Effector CD4-positive, alpha-beta T cell (primary cell): ENCODE results near the gene DVL1.
"Not testable (repeated sequence)": the region's sequence is repeated elsewhere in the genome, so short reads cannot be mapped to it uniquely, and the experiment has no call there.

Source experiments
- DNase-seq: peaks from one replicate; pipeline ENCODE4 v3.0.0-alpha.2; 2020

Gene DVL1

DNA sequence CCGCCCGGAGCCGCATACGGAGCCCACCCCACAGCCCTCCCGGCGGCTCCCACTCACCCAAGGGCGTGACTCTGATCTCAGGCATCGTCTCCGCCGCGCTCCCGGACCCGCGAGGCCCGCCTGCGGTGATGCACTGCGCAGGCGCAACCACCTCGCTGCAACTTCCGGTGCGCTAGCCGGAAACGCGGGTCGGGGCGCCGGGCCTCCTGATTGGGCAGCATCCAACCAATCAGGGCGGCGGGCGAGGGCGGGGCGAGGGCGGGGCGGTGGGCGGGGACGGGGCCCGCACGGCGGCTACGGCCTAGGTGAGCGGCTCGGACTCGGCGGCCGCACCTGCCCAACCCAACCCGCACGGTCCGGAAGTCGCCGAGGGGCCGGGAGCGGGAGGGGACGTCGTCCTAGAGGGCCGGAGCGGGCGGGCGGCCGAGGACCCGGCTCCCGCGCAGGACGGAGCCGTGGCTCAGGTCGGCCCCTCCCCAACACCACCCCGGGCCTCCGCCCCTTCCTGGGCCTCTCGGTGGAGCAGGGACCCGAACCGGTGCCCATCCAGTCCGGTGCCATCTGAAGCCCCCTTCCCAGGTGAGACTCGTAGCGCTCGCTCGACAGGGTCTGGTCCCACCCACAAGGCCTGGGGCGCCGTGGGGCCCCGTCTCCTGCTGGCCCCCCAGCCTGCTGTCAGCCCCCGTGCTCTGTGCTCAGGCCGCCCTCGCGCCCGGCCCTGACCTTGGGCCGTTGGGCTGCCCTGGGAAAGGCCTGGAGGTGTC lies 24.5 kb downstream of the DVL1 start, which contains the start of the genes CPTP and INTS11:
TSS of gene CPTP (plus strand) at position 279 of the 764 bp plus-strand sequence. CDS start 2,109 bp downstream, outside the sequence.
TSS of gene INTS11 (minus strand) at position 137 of the 764 bp plus-strand sequence. CDS start at position 85, 52 bp downstream.
- DNase-seq = peak; percentile 97

- no peak for DNase-seq
These were observed 25.1 kb downstream of the DVL1 start for GRCh38 chr1:1324084-1324523.

GRCh38 chr1:1322952-1323351 lies 26.3 kb downstream of the DVL1 start:
- DNase-seq = no peak

DNA sequence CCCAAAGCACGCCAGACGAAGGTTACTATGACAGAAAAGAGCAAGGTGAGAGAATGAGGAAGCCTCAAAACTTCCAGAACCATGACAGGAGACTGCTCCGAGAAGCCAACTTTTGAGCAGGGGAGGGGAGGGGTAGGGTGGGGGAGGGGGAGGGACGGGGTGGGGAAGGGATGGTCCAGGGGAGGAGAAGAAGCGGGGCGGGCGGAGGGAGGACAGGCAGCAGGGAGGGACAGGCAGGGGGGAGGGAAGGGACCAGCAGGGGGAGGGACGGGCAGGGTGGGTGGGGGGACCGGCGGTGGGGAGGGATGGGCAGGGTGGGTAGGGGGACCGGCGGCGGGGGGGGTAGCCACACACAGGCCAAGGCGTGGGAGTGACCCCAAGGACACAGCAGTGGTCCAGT lies 26.8 kb downstream of the DVL1 start:
- DNase-seq = no peak

DNA sequence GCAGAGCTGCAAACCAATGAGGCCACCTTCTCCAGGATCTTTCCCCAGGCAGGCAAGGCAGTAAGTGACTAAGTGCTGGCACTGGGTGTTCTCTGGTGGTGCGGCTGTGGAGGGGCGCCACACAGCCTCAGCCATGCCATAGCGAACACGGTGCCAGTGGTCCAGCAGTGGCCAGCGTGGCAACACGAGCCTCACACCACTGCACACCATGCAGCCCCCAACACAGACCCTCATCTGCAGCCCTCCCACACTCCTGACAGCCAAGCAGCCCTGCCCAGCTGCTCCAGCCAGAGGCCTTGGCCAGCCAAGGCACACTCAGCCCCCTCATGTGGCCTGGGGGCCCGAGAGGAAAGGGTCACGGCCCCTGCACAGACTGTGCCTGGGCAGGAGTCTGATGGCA lies 27.7 kb downstream of the DVL1 start:
- no peak for DNase-seq

DNA sequence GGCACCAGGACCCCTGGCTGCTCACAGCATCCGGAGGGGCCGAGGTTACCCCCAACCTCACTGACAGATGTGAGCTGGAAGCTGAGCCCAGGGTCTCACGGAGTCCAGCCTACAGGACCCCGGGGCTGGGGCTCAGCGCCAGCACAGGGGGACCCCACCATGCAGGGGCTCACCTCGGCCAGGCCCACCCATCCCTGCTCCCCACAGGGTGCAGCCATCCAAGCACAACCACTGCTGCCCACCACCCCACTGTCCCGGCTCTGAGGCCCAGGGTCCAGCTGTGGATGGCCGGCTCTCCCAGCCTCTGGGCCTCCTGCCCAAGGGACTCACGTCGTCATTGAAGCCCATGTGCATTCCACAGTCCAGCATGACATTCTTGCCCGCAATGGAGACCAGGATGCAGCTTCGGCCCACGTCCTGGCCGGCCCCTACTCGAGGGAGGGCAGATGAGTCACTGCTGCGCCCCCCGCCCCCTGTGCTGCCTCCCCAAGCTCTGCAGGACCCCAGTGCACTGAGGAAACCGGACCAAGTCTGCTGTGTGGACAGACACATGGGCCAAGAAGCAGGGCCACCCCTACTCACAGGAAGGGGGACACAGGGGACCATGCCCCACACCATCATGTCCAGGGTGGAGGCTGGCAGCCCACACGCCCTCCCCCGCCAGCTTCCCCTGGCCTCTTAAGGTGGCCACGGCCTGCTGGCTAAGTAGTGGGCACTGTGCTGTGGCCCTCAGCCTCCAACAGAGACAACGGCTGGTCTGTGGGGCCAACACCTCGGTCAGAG lies 28.4 kb downstream of the DVL1 start:
- DNase-seq = no peak

DNA sequence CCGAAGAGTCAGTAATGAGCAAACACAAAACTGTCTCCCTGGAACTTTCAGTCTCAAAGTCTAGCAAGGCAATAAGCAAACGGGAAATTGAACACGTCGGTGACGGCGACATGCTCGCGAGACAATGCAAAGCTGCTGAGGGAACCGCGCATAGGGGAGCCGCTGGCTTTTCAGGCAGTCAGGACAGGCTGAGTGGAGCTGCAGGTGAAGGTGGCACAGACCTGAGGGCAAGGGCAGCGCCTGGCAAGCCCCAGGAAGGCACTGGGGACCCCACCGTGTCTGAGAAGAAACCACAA lies 29.6 kb downstream of the DVL1 start:
- DNase-seq = no peak

DNA sequence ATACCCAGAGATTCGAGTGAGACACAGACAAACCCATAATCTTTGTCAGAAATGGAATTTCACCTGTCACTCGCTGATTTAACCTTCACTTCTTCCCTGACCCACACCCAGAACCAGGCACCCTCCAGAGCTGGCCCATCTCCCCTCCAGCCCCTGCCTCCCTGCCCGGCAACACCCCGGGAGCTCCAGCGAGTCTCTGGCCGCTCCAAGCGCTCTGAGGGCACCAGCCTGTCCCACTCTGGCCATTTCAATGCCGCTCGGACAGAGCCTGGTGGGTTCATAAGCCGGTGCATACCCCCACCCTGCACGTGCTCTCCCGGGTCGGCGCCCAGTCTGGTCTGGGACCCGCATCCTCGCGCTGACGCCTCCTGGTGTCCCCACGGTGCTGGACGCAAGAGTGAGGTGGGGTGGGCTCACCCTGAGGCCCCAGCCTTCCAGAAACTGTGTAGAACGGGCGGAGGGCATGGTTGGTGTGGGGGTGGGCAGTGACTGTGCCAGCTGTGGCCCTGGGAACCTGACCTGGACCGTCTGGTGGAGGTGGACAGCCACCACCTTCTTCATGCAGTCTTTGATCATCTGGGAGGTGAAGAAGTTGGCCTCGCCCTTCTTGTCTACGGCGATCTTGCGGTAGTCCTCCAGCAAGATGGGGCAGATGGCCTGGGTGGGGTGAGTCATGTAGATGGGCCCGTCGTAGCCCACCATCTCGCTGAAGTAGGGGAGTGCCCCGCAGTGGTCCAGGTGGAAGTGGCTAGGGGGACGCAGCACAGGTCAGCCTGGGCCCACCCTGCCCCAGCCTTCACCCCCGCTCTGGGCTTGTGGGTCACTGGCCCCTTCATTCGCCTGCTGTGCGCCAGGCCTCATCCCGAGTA lies 30.2 kb downstream of the DVL1 start:
- no peak for DNase-seq

GRCh38 chr1:1318131-1318652 lies 31.0 kb downstream of the DVL1 start:
- no peak for DNase-seq

DNA sequence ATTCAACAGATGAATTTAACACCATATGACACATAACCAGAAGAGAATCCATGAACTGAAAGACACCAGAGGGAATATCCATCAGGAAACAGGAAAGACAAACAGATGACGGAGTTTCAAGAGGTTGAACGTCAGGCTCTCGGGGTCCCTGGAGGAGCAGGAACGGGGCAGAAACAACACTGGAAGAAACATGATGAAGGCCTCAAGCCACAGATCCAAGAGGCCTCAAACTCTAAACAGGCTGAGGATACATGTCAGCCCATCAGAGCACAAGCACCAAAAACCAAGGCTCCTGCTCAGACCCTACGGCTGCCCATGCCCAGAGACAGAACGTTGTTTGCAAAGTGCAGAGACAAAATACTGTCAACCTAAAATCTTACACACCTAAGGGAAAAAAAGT lies 31.8 kb downstream of the DVL1 start:
- no peak for DNase-seq

- not testable (repeated sequence) for DNase-seq
These were observed 33.0 kb downstream of the DVL1 start for GRCh38 chr1:1316199-1316598.

DNA sequence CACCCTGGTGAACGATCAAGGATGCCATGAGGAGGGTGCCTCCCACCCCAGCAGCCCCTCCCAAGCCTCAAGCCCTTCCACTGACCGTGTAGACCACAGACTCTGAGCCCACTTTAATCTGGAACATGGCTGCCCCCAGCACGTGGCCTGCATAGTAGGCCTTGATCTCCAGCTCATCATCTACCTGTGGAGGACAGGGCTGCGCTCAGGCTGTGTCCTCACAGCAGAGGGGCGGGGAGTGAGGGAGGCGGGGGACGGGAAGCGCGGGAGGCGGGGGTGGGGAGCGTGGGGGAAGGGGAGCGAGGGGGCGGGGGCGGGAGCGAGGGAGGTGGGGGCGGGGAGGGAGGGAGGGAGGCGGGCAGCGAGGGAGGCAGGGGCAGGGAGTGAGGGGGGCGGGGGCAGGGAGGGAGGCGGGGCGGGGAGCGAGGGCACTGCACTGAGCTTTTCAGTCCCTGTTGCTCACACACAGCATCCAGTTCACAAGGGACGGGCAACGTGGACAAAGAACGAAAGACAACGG lies 33.7 kb downstream of the DVL1 start:
- no peak for DNase-seq

DNA sequence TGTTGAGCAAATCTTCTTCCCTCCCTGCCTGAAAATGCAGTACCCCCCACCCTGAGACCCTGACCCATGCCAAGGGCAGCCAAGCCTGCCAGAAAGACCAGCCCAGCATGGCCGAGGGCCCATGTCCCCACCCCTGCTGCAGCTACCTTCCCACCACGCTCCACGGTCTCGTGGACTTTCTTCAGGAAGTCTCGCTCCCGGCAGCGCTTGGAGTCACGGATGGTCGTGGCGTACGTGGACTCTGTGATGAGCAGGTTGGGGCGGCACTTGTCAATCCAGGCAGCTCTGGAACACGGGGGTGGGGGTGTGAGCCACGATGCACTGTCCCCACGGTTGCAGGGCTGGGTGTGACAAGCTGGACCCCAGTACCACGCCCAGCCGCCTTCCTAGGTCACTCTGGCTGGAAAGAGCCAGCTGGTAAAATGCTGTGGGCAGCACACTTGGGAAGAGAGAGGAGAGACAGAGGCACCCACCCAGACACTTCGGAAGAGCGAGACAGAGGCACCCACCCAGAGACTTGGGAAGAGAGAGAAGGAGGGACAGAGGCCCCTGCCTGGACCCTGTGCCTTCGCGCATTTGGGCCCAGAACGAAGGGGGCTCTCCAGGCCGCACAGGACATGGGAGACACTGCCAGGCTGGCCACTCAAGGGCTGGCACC lies 34.4 kb downstream of the DVL1 start:
- DNase-seq = no peak

GRCh38 chr1:1314237-1314586 lies 35.0 kb downstream of the DVL1 start:
- no peak for DNase-seq

DNA sequence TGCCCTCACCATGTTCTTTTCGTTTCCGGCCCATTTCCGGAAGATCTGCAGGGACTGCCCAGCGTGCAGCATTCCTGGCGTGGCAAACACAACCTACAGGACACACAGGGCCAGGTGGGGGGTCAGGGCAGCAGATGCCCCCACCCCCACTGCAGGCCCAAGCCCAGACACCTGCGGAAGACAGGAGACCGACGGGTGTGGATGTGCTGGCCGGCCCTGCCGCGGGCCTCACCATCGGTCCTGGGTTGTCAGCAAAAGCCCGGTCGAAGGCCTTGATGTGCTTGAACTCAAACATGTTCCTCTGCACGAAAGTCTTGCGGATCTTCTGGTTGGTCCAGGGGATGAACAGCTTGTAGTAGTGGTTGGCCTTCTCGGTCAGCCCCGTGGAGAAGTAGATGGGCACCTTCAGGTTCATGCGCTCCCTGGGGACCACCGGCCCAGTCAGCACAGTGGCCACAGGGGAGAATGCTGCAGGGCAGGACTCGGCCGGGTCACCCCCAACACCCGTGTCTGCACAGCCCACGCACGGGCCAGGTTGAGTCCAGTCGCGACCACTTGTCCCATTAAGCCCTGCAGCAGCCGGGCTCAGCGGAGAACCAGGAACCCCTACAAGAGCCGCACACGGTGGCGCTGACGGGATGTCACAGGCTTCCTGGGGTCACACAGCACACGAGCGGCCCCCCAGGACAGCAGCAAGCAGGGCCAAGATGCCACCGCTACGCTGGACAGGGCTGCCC lies 35.5 kb downstream of the DVL1 start:
- no peak for DNase-seq

- no peak for DNase-seq
These were observed 36.5 kb downstream of the DVL1 start for GRCh38 chr1:1312450-1313314.

DNA sequence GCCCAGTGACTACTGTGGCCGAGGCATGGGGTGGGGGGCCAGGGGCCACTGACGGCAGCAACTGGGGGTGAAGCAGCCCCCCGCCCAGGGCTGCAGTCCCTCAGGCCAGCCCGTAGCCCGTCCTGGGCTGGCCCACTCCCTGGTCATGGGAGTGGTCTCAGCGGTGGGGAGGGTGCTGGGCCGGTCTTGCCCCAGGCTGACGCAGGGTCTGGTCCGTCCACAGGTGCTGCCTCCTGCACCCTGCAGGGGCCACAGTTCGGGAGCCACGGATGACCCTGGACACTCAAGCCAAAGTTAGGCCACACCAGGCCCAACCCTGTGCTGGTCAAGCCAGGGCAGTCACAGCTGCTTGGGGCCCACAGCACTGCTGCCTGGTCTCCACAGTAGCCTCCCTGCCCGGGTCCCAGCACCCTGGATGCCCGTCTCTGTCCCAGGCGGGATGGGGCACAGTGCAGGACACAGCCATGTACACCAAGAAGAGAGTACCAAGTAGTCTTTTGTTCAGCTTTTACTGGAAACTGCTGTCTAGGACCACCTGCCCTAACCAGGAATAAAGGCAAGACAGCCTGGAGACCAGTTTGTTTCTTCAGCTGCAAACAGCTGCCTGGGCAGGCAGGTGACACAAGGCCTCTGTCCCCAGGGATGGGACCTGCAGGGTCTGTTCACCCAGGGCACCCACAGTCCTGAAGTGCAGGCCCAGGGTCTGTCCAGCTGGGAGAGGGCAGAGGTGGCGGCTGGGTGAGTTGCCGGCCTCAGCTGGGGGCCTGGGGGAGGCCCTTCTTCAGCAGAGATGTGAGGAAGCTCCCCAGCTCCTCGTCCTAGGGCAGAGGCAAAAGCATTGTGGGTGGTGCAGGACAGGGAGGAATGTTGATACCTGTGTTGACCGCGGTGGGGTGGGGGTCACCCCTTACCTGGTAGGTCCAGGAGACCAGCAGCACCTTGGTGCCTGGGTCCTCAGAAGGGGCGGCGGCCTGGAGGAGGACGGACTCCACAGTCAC lies 37.8 kb downstream of the DVL1 start:
- no peak for DNase-seq

GRCh38 chr1:1310476-1311053 lies 38.7 kb downstream of the DVL1 start:
- no peak for DNase-seq

GRCh38 chr1:1310109-1310385 lies 39.2 kb downstream of the DVL1 start:
- DNase-seq = no peak
